GM15510 (cell line): ENCODE measurements around the gene CDC20.
A peak's percentile ranks its signal among the peaks of the same experiment; 100 is the strongest.

ENCODE experiments used
- POLR2A ChIP-seq: IDR thresholded peaks from 3 replicates; pipeline ENCODE4 v1.6.1; 2011; ENCODE audit warnings: borderline replicate concordance; ENCODE audit not compliant: insufficient read length; ENCODE audit errors: extremely low read depth

The CDC20 gene

GRCh38 chr1:43358746-43359693 is at the start of gene CDC20:
Gene CDC20, plus strand, starts transcription at chr1:43358981. Its CDS starts 235 bp downstream, at chr1:43359216.
- TF ChIP-seq POLR2A, result peak; percentile 69

GRCh38 chr1:43309405-43310025 is 49.3 kb upstream of the CDC20 start:
- no peak for TF ChIP-seq POLR2A

DNA sequence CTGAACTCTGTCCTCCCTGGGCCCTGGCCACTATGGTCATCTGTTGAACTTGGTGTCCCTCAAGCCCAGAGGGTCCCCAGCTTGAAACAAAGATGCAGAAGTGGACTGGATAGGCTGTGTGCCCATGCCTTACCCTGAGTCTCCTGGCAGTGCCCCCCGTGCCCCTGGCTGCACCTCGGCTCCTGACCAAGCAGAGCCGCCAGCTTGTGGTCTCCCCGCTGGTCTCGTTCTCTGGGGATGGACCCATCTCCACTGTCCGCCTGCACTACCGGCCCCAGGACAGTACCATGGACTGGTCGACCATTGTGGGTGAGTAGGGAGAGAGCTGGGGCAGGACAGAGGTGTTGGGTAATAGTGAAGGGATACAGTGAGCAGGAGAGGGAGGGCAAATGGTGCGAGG is 47.3 kb upstream of the CDC20 start:
- TF ChIP-seq POLR2A, result no peak

- no peak for TF ChIP-seq POLR2A
These were observed 46.6 kb upstream of the CDC20 start for GRCh38 chr1:43312212-43312623.

DNA sequence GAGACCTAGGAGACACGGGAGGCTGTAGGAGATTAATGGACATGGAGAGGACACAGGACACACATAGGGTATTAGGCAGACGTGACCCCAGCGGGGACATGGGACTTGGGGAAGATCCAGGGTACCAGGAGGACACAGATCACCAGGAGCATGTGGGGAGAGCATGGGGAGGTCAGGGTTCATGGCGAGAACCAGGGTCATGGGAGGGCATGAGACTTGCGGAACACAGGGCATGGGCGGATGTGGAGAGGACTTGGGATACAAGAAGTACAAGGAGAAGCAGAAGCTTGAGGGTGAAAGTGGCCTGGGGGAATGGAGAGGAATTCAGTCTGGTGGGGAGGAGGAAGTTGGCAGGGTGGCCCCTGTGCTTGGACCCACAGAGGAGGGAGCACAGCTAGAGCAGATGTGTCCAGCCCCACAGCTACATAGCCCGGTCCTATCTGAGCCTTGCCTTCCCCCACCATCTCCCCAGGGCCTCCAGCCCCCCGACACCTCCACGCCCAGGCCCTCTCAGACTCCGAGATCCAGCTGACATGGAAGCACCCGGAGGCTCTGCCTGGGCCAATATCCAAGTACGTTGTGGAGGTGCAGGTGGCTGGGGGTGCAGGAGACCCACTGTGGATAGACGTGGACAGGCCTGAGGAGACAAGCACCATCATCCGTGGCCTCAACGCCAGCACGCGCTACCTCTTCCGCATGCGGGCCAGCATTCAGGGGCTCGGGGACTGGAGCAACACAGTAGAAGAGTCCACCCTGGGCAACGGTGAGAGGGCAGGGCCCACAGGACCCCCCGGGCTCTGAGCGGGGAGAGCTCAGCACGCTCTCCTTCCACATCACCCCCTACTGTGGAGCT is 45.9 kb upstream of the CDC20 start:
- TF ChIP-seq POLR2A, result no peak

- no peak for TF ChIP-seq POLR2A
These were observed 45.0 kb upstream of the CDC20 start for GRCh38 chr1:43313771-43314170.

DNA sequence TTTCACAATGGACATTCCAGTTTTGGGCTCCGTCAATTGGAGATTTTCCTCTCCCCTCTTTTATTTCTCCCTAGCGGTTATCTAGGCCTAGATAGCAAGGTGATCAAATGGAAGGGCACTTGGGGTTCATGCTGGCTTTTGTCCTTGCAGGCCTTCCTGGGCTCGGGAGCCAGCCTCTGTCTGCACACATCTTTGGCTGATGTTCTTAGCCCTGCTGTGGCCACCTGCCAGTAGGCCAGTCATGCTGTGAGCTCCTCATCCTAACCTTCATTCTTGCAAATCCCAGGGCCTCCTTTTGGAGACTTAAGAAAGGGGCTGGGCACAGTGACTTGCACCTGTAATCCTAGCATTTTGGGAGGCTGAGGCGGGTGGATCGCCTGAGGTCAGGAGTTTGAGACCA is 44.5 kb upstream of the CDC20 start:
- TF ChIP-seq POLR2A, result no peak

- TF ChIP-seq POLR2A, result no peak
These were observed 43.3 kb upstream of the CDC20 start for GRCh38 chr1:43315481-43315880.

DNA sequence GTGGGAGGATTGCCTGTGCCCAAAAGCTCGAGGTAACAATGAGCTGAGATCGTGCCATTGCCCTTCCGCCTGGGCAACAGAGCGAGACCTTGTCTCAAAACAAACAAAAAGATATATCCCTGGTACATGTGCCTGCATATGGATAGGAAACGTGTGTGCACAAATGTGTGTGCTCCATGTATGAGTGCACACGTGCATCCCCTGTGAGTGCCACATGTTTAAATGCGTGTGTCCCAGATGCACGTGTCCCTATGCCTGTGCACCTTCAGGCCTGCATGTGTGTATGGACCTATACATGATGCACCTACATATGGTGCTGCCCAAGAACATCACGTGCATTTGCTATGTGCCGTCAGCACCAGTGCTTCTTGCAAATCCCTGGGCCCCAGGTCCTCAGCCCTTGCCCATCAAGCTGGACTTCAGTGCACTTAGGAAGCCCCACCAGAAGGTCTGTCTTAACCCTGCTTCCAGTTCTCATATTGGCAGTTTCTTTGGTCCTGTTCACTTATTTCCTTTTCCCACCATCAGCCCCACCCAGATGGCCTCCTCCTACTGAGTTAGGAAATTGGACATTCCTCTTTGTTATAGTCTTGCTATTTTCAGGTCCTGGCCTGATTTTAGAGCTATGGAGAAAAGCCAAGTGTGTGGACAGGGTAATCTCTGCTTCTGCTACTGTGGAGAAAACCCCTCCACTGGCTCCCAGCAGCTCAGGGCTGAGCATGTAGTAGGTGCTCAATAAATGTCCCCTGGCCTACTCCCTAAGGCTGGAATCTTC is 42.6 kb upstream of the CDC20 start:
- no peak for TF ChIP-seq POLR2A

DNA sequence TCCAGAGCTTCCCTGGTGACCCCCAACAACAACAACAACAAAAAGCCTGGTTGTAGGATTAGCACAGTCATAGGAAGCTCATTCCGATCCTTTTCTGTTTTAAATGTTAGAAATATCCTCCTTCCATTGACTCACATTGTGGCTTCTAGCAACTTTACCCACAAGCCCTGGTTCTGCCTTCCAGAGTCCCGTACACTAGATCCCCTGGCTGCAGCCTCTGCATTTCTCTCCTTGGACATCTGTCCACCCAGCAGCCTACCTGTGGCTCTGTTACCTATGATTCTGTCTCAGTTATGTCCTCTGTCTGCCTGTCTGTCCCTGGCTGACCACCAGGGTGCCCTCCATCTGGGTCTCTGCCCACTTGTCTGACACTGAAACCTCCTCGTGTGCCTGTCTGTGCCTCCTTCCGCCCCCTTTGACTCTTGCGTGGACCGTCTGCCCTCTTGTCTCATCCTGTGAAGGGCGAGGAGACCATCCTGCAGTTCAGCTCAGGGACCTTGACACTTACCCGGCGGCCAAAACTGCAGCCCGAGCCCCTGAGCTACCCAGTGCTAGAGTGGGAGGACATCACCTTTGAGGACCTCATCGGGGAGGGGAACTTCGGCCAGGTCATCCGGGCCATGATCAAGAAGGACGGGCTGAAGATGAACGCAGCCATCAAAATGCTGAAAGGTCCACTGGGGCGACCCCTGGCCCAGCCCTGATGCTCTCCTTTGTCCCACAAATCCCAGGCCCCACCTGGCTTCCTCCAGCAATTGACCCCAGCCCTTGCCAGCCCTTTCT is 41.9 kb upstream of the CDC20 start:
- TF ChIP-seq POLR2A, result no peak

DNA sequence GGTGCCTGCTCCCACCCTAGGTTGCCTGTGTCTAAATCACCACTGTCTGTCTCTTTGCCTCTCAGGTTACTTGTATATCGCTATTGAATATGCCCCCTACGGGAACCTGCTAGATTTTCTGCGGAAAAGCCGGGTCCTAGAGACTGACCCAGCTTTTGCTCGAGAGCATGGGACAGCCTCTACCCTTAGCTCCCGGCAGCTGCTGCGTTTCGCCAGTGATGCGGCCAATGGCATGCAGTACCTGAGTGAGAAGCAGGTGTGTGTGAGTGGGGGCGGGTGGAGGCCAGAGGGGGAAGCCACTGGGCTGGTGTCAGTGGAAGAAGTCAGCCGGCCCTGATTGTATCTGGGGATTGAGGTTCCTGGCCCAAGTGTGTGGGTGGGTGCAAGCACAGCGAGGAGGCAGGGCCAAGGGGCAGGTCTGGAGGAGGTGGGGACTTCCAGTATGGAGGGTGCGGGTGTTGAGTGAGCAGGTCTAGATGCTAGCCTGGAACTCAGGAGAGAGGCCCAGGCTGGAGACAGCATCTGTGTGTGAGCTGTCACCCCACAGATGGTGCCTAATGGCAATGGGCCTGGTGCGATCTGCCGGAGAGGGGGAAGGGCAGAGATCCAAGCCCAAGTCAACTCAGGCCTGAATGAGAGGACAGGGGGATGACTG is 40.8 kb upstream of the CDC20 start:
- TF ChIP-seq POLR2A, result no peak

DNA sequence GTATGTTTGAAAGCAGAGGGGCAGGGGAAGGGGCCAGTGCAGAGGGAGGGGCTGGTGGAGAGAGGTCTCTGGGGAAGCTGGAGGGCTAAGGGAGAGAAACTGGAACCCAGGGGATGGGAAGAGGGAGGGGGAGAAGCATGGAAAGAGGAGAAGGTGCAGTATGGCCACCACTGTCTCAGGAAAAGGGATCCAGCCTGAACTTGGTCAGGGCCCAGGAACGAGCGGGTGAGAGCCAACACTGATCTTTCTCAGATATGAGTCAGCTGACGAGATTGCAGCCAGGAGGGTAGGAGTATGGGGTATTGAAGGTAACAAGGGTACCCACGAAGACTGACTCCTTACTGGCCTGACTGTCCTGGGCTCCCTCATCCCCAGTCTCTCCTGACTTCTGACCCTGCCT is 40.0 kb upstream of the CDC20 start:
- no peak for TF ChIP-seq POLR2A

GRCh38 chr1:43319288-43319687 is 39.5 kb upstream of the CDC20 start:
- TF ChIP-seq POLR2A, result no peak
